Nephron (organoid): ENCODE data around the gene ARHGEF4.

Experiments used
- H3K27ac Mint-ChIP-seq, 3 experiments: 2 replicates each; pipeline ENCODE4 v1.8.0; 2020; ENCODE audit warnings: mixed read lengths in 3 of 3, mild to moderate bottlenecking in 2 of 3, moderate library complexity in 1 of 3
- H3K27me3 Mint-ChIP-seq: 2 replicates; pipeline ENCODE4 v1.8.0; 2021; ENCODE audit warnings: low read depth, mild to moderate bottlenecking, moderate library complexity, mixed read lengths
- H3K36me3 Mint-ChIP-seq: 2 replicates; pipeline ENCODE4 v1.8.0; 2020; ENCODE audit warnings: low read depth, mixed read lengths
- H3K4me1 Mint-ChIP-seq: 2 replicates; pipeline ENCODE4 v1.8.0; 2020; ENCODE audit warnings: mixed read lengths
- H3K4me3 Mint-ChIP-seq, 3 experiments: 2 replicates each; pipeline ENCODE4 v1.8.0; 2020; ENCODE audit warnings: mild to moderate bottlenecking in 3 of 3, mixed read lengths in 3 of 3, moderate library complexity in 2 of 3
- H3K9me3 Mint-ChIP-seq: 2 replicates; pipeline ENCODE4 v1.8.0; 2020; ENCODE audit warnings: mixed read lengths
- TF ChIP-seq, protein P1 (sequence below), 3 experiments: fragments of 200-600 bp; sonication (generic); IDR thresholded peaks; one replicate each; pipeline ENCODE4 v1.5.0; 2021; ENCODE audit warnings: antibody characterized with exemption in 3 of 3; ENCODE audit not compliant: unreplicated experiment in 3 of 3

ARHGEF4 gene

DNA sequence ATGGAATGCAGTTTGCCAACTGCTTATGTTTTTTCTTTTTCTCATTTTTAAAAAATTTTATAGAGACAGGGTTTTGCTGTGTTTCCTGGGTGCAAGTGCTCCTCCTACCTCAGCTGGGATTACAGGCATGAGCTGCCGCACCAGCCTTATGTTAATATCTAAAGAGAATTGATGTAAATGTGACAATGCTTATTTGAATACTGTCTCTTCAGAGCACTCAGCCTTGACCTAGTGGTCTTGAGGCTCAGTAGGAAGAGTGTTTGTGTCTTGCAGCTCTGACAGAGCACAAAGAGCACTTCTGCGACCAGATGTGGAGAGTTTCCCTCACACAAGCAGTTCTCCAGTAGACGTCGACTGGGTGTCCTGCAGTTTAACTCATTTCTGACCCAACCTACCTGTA is 55.3 kb downstream of the ARHGEF4 start:
- TF ChIP-seq, protein P1, sequence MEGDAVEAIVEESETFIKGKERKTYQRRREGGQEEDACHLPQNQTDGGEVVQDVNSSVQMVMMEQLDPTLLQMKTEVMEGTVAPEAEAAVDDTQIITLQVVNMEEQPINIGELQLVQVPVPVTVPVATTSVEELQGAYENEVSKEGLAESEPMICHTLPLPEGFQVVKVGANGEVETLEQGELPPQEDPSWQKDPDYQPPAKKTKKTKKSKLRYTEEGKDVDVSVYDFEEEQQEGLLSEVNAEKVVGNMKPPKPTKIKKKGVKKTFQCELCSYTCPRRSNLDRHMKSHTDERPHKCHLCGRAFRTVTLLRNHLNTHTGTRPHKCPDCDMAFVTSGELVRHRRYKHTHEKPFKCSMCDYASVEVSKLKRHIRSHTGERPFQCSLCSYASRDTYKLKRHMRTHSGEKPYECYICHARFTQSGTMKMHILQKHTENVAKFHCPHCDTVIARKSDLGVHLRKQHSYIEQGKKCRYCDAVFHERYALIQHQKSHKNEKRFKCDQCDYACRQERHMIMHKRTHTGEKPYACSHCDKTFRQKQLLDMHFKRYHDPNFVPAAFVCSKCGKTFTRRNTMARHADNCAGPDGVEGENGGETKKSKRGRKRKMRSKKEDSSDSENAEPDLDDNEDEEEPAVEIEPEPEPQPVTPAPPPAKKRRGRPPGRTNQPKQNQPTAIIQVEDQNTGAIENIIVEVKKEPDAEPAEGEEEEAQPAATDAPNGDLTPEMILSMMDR (IDR thresholded peaks at IDR 0.05; ENCODE audit: unreplicated experiment in 3 of 3) = no peak
- Mint-ChIP-seq H3K9me3 (peaks cover 4% of the 10 kb centered on the region), H3K4me3 (no peak overlapping the region), H3K4me1 (no peaks in the 10 kb centered on the region), H3K27me3 (peaks cover 29% of the 10 kb centered on the region), H3K27ac (no peak overlapping the region), H3K36me3 (no peaks in the 10 kb centered on the region)

DNA sequence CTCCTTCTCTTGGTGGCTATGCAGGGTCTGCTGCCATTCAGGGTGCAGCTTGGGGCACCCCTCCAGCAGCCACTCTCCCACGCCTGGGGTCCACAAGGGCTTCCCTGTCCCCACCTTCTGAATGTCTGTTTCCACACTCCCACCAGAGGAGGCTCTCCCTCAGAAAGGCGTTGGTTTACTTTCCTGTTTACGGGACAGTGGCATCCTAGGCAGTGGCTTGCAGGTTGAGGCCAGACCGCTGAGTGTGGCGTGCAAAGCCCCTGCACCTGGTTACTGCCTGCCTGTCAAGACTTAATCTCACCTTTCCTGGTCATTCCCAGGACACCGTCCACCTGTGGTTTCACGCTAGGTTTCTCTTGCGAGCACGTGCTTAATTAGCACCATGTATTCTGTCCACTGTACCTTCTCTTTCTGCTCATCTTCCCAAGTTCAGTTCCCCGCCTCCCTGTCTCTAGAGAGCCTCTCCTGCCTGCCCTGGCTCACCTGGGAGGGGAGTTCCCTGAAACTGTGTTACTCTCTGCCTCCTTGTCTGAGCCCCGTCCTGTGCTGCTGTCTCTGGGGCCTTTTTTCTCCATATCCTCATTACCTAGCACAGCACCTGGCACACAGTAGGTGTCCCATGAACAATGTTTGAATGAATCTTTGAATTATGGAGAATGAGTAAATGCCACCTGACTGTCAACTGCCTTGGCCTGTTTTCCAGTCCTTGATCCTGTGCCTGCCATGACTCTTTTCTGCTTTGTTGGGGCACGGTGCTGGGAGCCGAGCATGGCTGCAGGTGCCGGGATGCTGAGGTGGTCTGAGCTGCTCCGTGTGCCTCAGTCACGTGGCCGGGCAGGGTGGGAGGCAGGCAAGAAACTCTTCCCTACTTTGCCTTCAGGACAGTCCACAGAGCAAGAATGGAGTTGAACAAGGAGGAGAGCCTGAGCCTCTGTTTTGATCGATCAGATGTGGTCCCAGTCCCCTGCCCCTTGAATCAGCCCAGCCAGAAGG is 56.4 kb downstream of the ARHGEF4 start:
- no peaks in the 10 kb centered on the region for H3K4me1 Mint-ChIP-seq
- no peak overlapping the region for H3K27ac Mint-ChIP-seq
- TF ChIP-seq, protein P1 (IDR thresholded peaks at IDR 0.05; ENCODE audit: unreplicated experiment in 3 of 3) = no peak
- no peaks in the 10 kb centered on the region for H3K36me3 Mint-ChIP-seq
- no peak overlapping the region for H3K4me3 Mint-ChIP-seq
- H3K27me3 Mint-ChIP-seq = peaks cover 26% of the 10 kb centered on the region
- peaks cover 4% of the 10 kb centered on the region for H3K9me3 Mint-ChIP-seq

DNA sequence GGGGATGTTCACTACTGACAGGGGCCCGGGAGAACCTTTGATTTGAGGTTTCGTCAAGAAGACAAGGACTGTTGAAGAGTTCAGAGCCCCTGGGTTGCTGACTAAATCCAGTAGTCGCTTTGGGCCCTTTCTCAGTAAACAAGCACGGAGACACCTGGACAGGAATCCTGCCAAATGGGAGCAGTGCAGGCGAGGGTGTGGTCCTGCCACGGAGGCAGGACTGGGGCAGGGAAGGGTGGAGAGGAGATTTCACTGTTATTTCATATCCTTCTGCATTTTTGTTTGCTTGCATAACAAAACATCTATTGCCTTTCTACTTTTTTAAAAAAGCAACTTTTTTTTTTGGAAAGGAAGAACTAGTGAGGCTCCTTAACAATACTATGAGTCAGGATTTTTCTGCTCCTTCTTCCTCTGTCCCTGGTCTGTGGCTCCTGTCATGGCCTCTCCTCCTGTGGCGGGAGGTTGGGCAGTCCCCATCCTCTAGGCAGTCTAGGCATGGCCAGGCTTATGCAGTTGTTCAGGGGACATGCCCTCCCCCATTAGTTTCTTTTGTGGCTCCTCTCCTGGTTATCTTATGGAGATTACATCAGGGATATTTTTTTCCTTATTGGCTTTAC is 57.7 kb downstream of the ARHGEF4 start:
- no peak overlapping the region for H3K4me3 Mint-ChIP-seq

DNA sequence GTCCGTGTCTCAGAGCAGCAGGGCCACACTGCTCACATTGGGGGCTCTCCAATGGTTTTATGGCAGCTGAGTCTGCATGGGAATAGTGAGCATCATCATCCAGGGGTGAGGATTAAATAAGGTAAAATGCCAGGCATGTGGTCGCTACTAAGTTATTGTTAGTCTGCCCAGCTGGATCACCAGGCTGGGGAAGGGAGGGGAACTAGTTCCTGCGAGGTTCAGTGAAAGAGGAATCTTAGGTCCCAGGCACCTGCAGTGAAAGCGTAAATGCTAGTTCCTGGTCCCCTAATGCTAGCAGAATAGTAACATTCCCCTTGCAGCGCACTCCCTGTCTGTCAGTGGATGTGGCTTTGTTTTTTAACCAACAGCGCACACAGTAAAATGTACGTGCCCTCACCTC is 60.1 kb downstream of the ARHGEF4 start:
- no peaks in the 10 kb centered on the region for H3K36me3 Mint-ChIP-seq
- H3K4me3 Mint-ChIP-seq = no peak overlapping the region

More for the DNA sequence above, 57.7 kb downstream of the ARHGEF4 start:
- Mint-ChIP-seq H3K9me3 (peaks cover 4% of the 10 kb centered on the region), H3K27ac (no peak overlapping the region), H3K27me3 (peaks cover 30% of the 10 kb centered on the region), H3K4me1 (no peaks in the 10 kb centered on the region), H3K36me3 (no peaks in the 10 kb centered on the region)
- TF ChIP-seq, protein P1 (IDR thresholded peaks at IDR 0.05; ENCODE audit: unreplicated experiment in 3 of 3) = no peak

DNA sequence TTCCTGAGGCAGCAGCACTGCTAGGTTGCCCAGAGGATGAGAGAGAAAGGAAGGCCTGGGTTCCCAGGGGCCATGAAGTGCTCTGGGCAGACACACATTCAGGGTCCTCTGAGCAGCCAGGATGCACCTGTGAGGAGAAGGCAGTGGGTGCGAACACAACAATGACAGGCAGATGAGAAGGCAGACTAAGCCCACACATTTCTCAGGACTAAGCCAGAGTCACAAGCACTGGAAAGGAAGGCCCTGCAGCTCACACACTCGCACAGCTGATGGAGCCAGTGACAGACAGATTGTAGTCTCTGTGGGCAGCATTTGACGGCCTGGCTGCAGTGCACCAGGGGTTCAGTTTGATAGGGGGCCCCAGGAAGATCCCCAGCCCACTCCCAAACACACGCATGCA is 61.8 kb downstream of the ARHGEF4 start:
- Mint-ChIP-seq H3K4me1 (no peaks in the 10 kb centered on the region), H3K27ac (no peak overlapping the region), H3K9me3 (peaks cover 4% of the 10 kb centered on the region), H3K4me3 (no peak overlapping the region), H3K36me3 (no peaks in the 10 kb centered on the region), H3K27me3 (peaks cover 20% of the 10 kb centered on the region)
- TF ChIP-seq, protein P1 (IDR thresholded peaks at IDR 0.05; ENCODE audit: unreplicated experiment in 3 of 3) = no peak

More for the DNA sequence above, 60.1 kb downstream of the ARHGEF4 start:
- H3K9me3 Mint-ChIP-seq = peaks cover 4% of the 10 kb centered on the region
- no peak overlapping the region for H3K27ac Mint-ChIP-seq
- H3K27me3 Mint-ChIP-seq = peaks cover 28% of the 10 kb centered on the region
- TF ChIP-seq, protein P1 (IDR thresholded peaks at IDR 0.05; ENCODE audit: unreplicated experiment in 3 of 3) = no peak
- no peaks in the 10 kb centered on the region for H3K4me1 Mint-ChIP-seq
